ENCODE results near the gene CDIPT.

GRCh38 chr16:29839822-29840221 lies 23.2 kb downstream of the CDIPT start:
- no peak for TF ChIP-seq ZZZ3 (IDR thresholded peaks at IDR 0.05; ENCODE audit: control insufficient read depth, insufficient read length, low read depth)
- TF ChIP-seq POLR2AphosphoS5 (IDR thresholded peaks at IDR 0.05; ENCODE audit: low read length), result no peak
- TF ChIP-seq CREB1 (IDR thresholded peaks at IDR 0.05; ENCODE audit: low read depth), result no peak
- TF ChIP-seq, protein P1, sequence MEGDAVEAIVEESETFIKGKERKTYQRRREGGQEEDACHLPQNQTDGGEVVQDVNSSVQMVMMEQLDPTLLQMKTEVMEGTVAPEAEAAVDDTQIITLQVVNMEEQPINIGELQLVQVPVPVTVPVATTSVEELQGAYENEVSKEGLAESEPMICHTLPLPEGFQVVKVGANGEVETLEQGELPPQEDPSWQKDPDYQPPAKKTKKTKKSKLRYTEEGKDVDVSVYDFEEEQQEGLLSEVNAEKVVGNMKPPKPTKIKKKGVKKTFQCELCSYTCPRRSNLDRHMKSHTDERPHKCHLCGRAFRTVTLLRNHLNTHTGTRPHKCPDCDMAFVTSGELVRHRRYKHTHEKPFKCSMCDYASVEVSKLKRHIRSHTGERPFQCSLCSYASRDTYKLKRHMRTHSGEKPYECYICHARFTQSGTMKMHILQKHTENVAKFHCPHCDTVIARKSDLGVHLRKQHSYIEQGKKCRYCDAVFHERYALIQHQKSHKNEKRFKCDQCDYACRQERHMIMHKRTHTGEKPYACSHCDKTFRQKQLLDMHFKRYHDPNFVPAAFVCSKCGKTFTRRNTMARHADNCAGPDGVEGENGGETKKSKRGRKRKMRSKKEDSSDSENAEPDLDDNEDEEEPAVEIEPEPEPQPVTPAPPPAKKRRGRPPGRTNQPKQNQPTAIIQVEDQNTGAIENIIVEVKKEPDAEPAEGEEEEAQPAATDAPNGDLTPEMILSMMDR (IDR thresholded peaks at IDR 0.05 in 2 of 3, conservative IDR thresholded peaks at IDR 0.05 in 1 of 3; ENCODE audit: control insufficient read depth in 2 of 3, extremely low read depth in 1 of 3, insufficient read depth in 1 of 3, low read depth in 3 of 3, low read length in 3 of 3), result no peak
- TF ChIP-seq RCOR1 (conservative IDR thresholded peaks at IDR 0.05; ENCODE audit: low read depth, low read length), result no peak
- TF ChIP-seq EP300 (IDR thresholded peaks at IDR 0.05; ENCODE audit: borderline replicate concordance in 1 of 2, control insufficient read depth in 1 of 2, low read depth in 2 of 2, low read length in 2 of 2), result no peak
- TF ChIP-seq BCLAF1 (IDR thresholded peaks at IDR 0.05), result no peak
- no peak for TF ChIP-seq SP1 (IDR thresholded peaks at IDR 0.05; ENCODE audit: low read depth, low read length)
- no peak for TF ChIP-seq POLR2A (IDR thresholded peaks at IDR 0.05; ENCODE audit: low read depth, low read length)
- no peak for TF ChIP-seq ZBTB4 (CRISPR knock-in tag; IDR thresholded peaks at IDR 0.05)
- TF ChIP-seq POLR2AphosphoS2 (IDR thresholded peaks at IDR 0.05; ENCODE audit: low read depth, low read length), result no peak
- TF ChIP-seq SIN3A (IDR thresholded peaks at IDR 0.05; ENCODE audit: low read depth, low read length), result no peak
- TF ChIP-seq E2F8 (IDR thresholded peaks at IDR 0.05; ENCODE audit: low read depth, partially characterized antibody), result no peak
- no peak for TF ChIP-seq TCF7 (IDR thresholded peaks at IDR 0.05; ENCODE audit: borderline replicate concordance)
